Neuronal stem cell (in vitro differentiated cells): ENCODE measurements around the gene PSMB1.
A peak's percentile ranks its signal among the peaks of the same experiment; 100 is the strongest.

Experiments used
- DNase-seq: peaks from one replicate; pipeline ENCODE4 v3.0.0-alpha.2; 2013; ENCODE audit warnings: low spot score
- H2AFZ ChIP-seq: one replicate; pipeline ENCODE4 v1.6.1; 2013; ENCODE audit warnings: mild to moderate bottlenecking, low read length, inconsistent platforms
- H2AK5ac ChIP-seq: 2 replicates; pipeline ENCODE4 v1.6.1; 2013; ENCODE audit warnings: low read depth, mild to moderate bottlenecking, inconsistent platforms, low read length, moderate library complexity, mixed read lengths
- H2BK120ac ChIP-seq: 2 replicates; pipeline ENCODE4 v1.6.1; 2013; ENCODE audit warnings: low read depth, mild to moderate bottlenecking, inconsistent platforms, low read length, moderate library complexity, mixed read lengths
- H2BK12ac ChIP-seq: one replicate; pipeline ENCODE4 v1.6.1; 2013; ENCODE audit warnings: low read length, inconsistent platforms
- H2BK15ac ChIP-seq: 2 replicates; pipeline ENCODE4 v1.6.1; 2013; ENCODE audit warnings: mild to moderate bottlenecking, low read length, inconsistent platforms, mixed read lengths
- H2BK5ac ChIP-seq: one replicate; pipeline ENCODE4 v1.6.1; 2013; ENCODE audit warnings: inconsistent platforms, mild to moderate bottlenecking, low read length, moderate library complexity
- H3K14ac ChIP-seq: one replicate; pipeline ENCODE4 v1.6.1; 2013; ENCODE audit warnings: low read length, inconsistent platforms
- H3K18ac ChIP-seq: 2 replicates; pipeline ENCODE4 v1.6.1; 2013; ENCODE audit warnings: low read length, inconsistent platforms
- H3K23ac ChIP-seq: 2 replicates; pipeline ENCODE4 v1.6.1; 2013; ENCODE audit warnings: low read depth, mild to moderate bottlenecking, mixed read lengths, low read length, inconsistent platforms; ENCODE audit not compliant: poor library complexity
- H3K27ac ChIP-seq: replicated peaks from 3 replicates; pipeline ENCODE4 v1.5.1; 2013; ENCODE audit warnings: low read length, inconsistent platforms
- H3K27me3 ChIP-seq, 3 experiments: 2 replicates each; pipeline ENCODE4 v1.6.1; 2013; ENCODE audit warnings: low read length in 3 of 3, mild to moderate bottlenecking in 2 of 3, inconsistent platforms in 1 of 3, low read depth in 1 of 3, mixed read lengths in 1 of 3, moderate library complexity in 1 of 3; ENCODE audit not compliant: control insufficient read depth in 3 of 3, insufficient read depth in 3 of 3
- H3K36me3 ChIP-seq, 2 donors: replicated peaks in 1 of 2; 2 replicates each; pipeline ENCODE4 v1.6.1; 2013; ENCODE audit warnings: low read length in 2 of 2; ENCODE audit not compliant: control insufficient read depth in 2 of 2, insufficient read depth in 2 of 2
- H3K4ac ChIP-seq: 2 replicates; pipeline ENCODE4 v1.6.1; 2013; ENCODE audit warnings: inconsistent platforms, mild to moderate bottlenecking, low read length, moderate library complexity
- H3K4me1 ChIP-seq, 2 donors: 1 replicate in 1 of 2; 2 replicates in 1 of 2; pipeline ENCODE4 v1.6.1; 2013; ENCODE audit warnings: low read length in 2 of 2, low read depth in 1 of 2; ENCODE audit not compliant: control insufficient read depth in 2 of 2, insufficient read depth in 1 of 2
- H3K4me2 ChIP-seq: one replicate; pipeline ENCODE4 v1.6.1; 2013; ENCODE audit warnings: mild to moderate bottlenecking, low read length, inconsistent platforms; ENCODE audit not compliant: insufficient read depth, poor library complexity, severe bottlenecking
- H3K4me3 ChIP-seq, 2 donors: 2 replicates each; pipeline ENCODE4 v1.5.1; 2013; ENCODE audit warnings: low read length in 2 of 2, mild to moderate bottlenecking in 2 of 2, inconsistent platforms in 1 of 2, moderate library complexity in 1 of 2
- H3K79me1 ChIP-seq: one replicate; pipeline ENCODE4 v1.6.1; 2013; ENCODE audit warnings: low read depth, mild to moderate bottlenecking, inconsistent platforms, low read length, moderate library complexity
- H3K9ac ChIP-seq: one replicate; pipeline ENCODE4 v1.6.1; 2013; ENCODE audit warnings: mild to moderate bottlenecking, low read depth, low read length, inconsistent platforms; ENCODE audit not compliant: poor library complexity
- H3K9me3 ChIP-seq, 2 donors: replicated peaks in 1 of 2; 2 replicates each; pipeline versions ENCODE3 to v1.6.1; 2013; ENCODE audit warnings: low read length in 2 of 2, mild to moderate bottlenecking in 2 of 2, inconsistent platforms in 1 of 2, low read depth in 1 of 2, mixed read lengths in 1 of 2, moderate library complexity in 1 of 2; ENCODE audit not compliant: control insufficient read depth in 2 of 2, insufficient read depth in 1 of 2
- H4K8ac ChIP-seq: one replicate; pipeline ENCODE4 v1.6.1; 2013; ENCODE audit warnings: low read depth, mild to moderate bottlenecking, inconsistent platforms, low read length, moderate library complexity
- H4K91ac ChIP-seq: one replicate; pipeline ENCODE4 v1.6.1; 2013; ENCODE audit warnings: low read length, low read depth, mild to moderate bottlenecking, inconsistent platforms; ENCODE audit not compliant: poor library complexity
- WGBS, 2 donors: extraction: QIAGEN DNeasy Blood & Tissue Kit; methylation state at CpG; one replicate each; pipeline ENCODE4 v1.1.7; 2013; ENCODE audit warnings: missing lambda C conversion rate in 2 of 2, mixed read lengths in 1 of 2; ENCODE audit not compliant: insufficient read length in 2 of 2, insufficient replicate concordance in 1 of 2; ENCODE audit errors: extremely low coverage in 2 of 2; 5-methylcytosine and 5-hydroxymethylcytosine counted together

PSMB1 gene

GRCh38 chr6:170497841-170498301 lies 55.2 kb downstream of the PSMB1 start:
- no peak overlapping the region for H3K14ac ChIP-seq
- no peak overlapping the region for H2BK12ac ChIP-seq
- no CpG with 5 or more reads among the region's 4 CpGs for WGBS, 2 donors
- H2AFZ ChIP-seq: no peak overlapping the region
- DNase-seq: peak; percentile 85
- H3K36me3 ChIP-seq: peaks cover 0 to 1% of the 10 kb centered on the region in 2 donors
- no peak overlapping the region for H2AK5ac ChIP-seq
- H3K27ac ChIP-seq: peak overlapping the region; percentile 31
- H3K4me1 ChIP-seq: peaks cover 11 to 13% of the 10 kb centered on the region in 2 donors
- no peak overlapping the region for H4K91ac ChIP-seq
- no peak overlapping the region for H3K23ac ChIP-seq
- no peaks in the 10 kb centered on the region for H3K79me1 ChIP-seq
- H3K9ac ChIP-seq: no peak overlapping the region
- peaks cover 2 to 31% of the 10 kb centered on the region in 2 donors for H3K9me3 ChIP-seq
- H2BK15ac ChIP-seq: no peak overlapping the region
- H3K18ac ChIP-seq: no peak overlapping the region
- H3K27me3 ChIP-seq: peaks cover 0 to 13% (median 0%) of the 10 kb centered on the region in 3 experiments
- H4K8ac ChIP-seq: no peak overlapping the region
- no peak overlapping the region for H2BK5ac ChIP-seq
- no peak overlapping the region for H2BK120ac ChIP-seq
- no peak overlapping the region for H3K4me3 ChIP-seq
- H3K4ac ChIP-seq: no peak overlapping the region
- H3K4me2 ChIP-seq: peak overlapping the region; percentile 32

- Histone ChIP-seq H2AK5ac (no peak overlapping the region), H4K91ac (no peak overlapping the region), H2BK15ac (no peak overlapping the region), H3K18ac (no peak overlapping the region), H3K4me2 (no peak overlapping the region), H2BK5ac (no peak overlapping the region), H3K9ac (no peak overlapping the region), H3K27me3 (peaks cover 0 to 13% (median 0%) of the 10 kb centered on the region in 3 experiments), H2BK120ac (no peak overlapping the region), H3K14ac (no peak overlapping the region), H3K9me3 (no peaks in the 10 kb centered on the region), H3K36me3 (no peaks in the 10 kb centered on the region), H3K4me3 (no peak overlapping the region), H4K8ac (no peak overlapping the region), H3K4ac (no peak overlapping the region), H3K27ac (no peak overlapping the region), H3K4me1 (peaks cover 11 to 16% of the 10 kb centered on the region in 2 donors), H2AFZ (no peak overlapping the region), H2BK12ac (no peak overlapping the region), H3K79me1 (no peaks in the 10 kb centered on the region), H3K23ac (no peak overlapping the region)
- no CpG with 5 or more reads among the region's 2 CpGs for WGBS, 2 donors
- no peak for DNase-seq
Observed at GRCh38 chr6:170493354-170493753, 59.8 kb downstream of the PSMB1 start.

- H3K9me3 ChIP-seq: no peaks in the 10 kb centered on the region
- no peak overlapping the region for H4K8ac ChIP-seq
- no peak for DNase-seq
- H3K79me1 ChIP-seq: no peaks in the 10 kb centered on the region
- no peak overlapping the region for H3K18ac ChIP-seq
- H3K4me2 ChIP-seq: no peak overlapping the region
- no peak overlapping the region for H3K27ac ChIP-seq
- no peak overlapping the region for H3K4ac ChIP-seq
- H2BK5ac ChIP-seq: no peak overlapping the region
- WGBS, 2 donors: no CpG with 5 or more reads among the region's 4 CpGs
- H3K36me3 ChIP-seq: no peaks in the 10 kb centered on the region
- no peak overlapping the region for H2BK12ac ChIP-seq
- H3K27me3 ChIP-seq: peaks cover 0 to 7% (median 0%) of the 10 kb centered on the region in 3 experiments
- no peak overlapping the region for H2BK15ac ChIP-seq
- H2AFZ ChIP-seq: no peak overlapping the region
- H2AK5ac ChIP-seq: no peak overlapping the region
- H2BK120ac ChIP-seq: no peak overlapping the region
- H3K14ac ChIP-seq: no peak overlapping the region
- H4K91ac ChIP-seq: no peak overlapping the region
- H3K4me3 ChIP-seq: no peak overlapping the region
- no peak overlapping the region for H3K23ac ChIP-seq
- no peak overlapping the region for H3K9ac ChIP-seq
- peaks cover 4 to 7% of the 10 kb centered on the region in 2 donors for H3K4me1 ChIP-seq
Observed at GRCh38 chr6:170490259-170490658, 62.8 kb downstream of the PSMB1 start.

GRCh38 chr6:170489836-170490235 lies 63.3 kb downstream of the PSMB1 start:
- no peak overlapping the region for H2BK5ac ChIP-seq
- no peak overlapping the region for H3K23ac ChIP-seq
- H2BK12ac ChIP-seq: no peak overlapping the region
- H3K9ac ChIP-seq: no peak overlapping the region
- H3K27ac ChIP-seq: no peak overlapping the region
- no peak overlapping the region for H2AK5ac ChIP-seq
- H3K4me1 ChIP-seq: peaks cover 4 to 7% of the 10 kb centered on the region in 2 donors
- no peak overlapping the region for H2AFZ ChIP-seq
- H3K9me3 ChIP-seq: no peaks in the 10 kb centered on the region
- H3K36me3 ChIP-seq: no peaks in the 10 kb centered on the region
- H3K4me2 ChIP-seq: no peak overlapping the region
- H3K4ac ChIP-seq: no peak overlapping the region
- WGBS, 2 donors: no CpG with 5 or more reads among the region's 3 CpGs
- no peak overlapping the region for H3K4me3 ChIP-seq
- H4K91ac ChIP-seq: no peak overlapping the region
- H2BK15ac ChIP-seq: no peak overlapping the region
- no peak for DNase-seq
- H3K18ac ChIP-seq: no peak overlapping the region
- H3K27me3 ChIP-seq: peaks cover 0 to 7% (median 0%) of the 10 kb centered on the region in 3 experiments
- H4K8ac ChIP-seq: no peak overlapping the region
- no peaks in the 10 kb centered on the region for H3K79me1 ChIP-seq
- H2BK120ac ChIP-seq: no peak overlapping the region
- no peak overlapping the region for H3K14ac ChIP-seq
